ENCODE results near the gene THBS3.
"Not testable (repeated sequence)": the region's sequence is repeated elsewhere in the genome, so short reads cannot be mapped to it uniquely, and the experiment has no call there.

THBS3 gene

DNA sequence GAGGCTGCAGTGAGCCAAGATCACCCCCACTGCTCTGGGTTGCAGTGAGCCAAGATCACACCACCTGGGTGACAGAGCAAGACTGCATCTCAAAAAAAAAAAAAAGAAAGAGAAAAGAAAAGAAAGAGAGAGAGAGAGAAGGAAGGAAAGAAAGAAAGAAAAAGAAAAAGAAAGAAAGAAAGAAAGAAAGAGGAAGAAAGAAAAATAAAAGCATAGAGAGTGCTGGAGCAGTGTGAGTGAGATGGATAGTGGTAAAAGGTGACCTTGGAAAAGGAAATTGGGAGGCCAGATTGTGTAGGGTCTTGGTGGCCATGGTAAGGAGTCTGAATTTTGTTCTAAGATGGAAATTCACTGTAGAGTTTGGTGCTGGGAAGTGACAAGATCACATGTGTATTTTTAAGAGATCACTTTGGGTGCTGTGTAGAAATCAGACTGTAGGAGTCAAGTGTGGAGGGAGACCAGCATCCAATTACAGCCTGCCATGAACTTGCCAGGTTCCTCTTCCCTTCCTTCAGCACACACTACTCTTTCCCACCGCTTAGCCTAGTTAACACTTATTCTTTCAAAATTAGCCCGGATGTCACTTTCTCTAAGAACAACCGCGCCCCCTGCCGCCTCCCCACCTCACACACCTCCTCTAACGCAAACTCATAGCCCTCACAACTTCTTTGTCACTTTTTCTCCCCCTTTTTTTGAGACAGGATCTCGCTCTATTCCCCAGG is 18.7 kb upstream of the THBS3 start:
- no peaks in the 10 kb centered on the region for H3K27me3 ChIP-seq (ENCODE audit: low read depth)
- in situ Hi-C loops (cut with MboI; ENCODE audit: low sequenced_read_pairs), result no loop called here
- peak overlapping the region; percentile 46 for H3K4me3 ChIP-seq
- peak; percentile 85 to 86 for DNase-seq (ENCODE audit: low spot score in 2 of 2)
- no peaks in the 10 kb centered on the region for H3K9me3 ChIP-seq
- H3K4me1 ChIP-seq, result peaks cover 10% of the 10 kb centered on the region
- peaks cover 8% of the 10 kb centered on the region for H3K36me3 ChIP-seq (replicated peaks)

DNA sequence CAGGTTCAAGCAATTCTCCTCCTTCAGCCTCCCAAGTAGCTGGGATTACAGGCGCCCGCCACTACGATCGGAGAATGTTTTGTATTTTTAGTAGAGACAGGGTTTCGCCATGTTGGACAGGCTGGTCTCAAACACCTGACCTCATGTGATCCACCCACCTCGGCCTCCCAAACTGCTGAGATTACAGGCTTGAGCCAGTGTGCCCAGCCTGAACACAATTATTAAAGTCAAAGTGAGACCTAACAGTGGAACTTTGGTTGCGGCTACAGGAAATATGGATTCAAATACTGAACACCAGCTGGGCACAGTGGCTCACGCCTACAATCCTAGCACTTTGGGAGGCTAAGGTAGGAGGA is 17.7 kb upstream of the THBS3 start:
- H3K4me3 ChIP-seq; H3K4me1 ChIP-seq; in situ Hi-C loops (cut with MboI; ENCODE audit: low sequenced_read_pairs); H3K9me3 ChIP-seq; H3K27me3 ChIP-seq (ENCODE audit: low read depth); H3K36me3 ChIP-seq (replicated peaks); DNase-seq (ENCODE audit: low spot score in 2 of 2): not testable (repeated sequence)

DNA sequence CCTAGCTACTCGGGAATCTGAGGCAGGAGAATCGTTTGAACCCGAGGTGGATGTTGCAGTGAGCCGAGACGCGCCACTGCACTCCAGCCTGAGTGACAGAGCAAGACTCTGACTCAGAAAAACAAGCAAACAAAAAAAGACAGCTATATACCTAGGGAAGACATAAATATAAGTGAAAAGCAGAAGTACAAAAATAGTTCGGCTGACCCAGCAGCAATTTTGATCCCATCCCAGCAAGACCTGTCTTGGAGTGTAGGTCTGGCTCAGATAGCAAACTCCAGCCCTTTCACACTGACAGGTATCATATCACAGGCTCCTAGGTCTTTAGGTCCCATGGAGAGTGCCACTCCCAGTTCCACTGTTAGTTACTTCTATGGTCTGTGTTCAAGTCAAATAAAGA is 15.3 kb upstream of the THBS3 start:
- in situ Hi-C loops (cut with MboI; ENCODE audit: low sequenced_read_pairs), result no loop called here
- Histone ChIP-seq H3K9me3 (no peaks in the 10 kb centered on the region), H3K27me3 (ENCODE audit: low read depth) (no peaks in the 10 kb centered on the region), H3K36me3 (replicated peaks) (peaks cover 8% of the 10 kb centered on the region), H3K4me3 (no peak overlapping the region), H3K4me1 (peaks cover 8% of the 10 kb centered on the region)
- DNase-seq (ENCODE audit: low spot score in 2 of 2), result no peak

DNA sequence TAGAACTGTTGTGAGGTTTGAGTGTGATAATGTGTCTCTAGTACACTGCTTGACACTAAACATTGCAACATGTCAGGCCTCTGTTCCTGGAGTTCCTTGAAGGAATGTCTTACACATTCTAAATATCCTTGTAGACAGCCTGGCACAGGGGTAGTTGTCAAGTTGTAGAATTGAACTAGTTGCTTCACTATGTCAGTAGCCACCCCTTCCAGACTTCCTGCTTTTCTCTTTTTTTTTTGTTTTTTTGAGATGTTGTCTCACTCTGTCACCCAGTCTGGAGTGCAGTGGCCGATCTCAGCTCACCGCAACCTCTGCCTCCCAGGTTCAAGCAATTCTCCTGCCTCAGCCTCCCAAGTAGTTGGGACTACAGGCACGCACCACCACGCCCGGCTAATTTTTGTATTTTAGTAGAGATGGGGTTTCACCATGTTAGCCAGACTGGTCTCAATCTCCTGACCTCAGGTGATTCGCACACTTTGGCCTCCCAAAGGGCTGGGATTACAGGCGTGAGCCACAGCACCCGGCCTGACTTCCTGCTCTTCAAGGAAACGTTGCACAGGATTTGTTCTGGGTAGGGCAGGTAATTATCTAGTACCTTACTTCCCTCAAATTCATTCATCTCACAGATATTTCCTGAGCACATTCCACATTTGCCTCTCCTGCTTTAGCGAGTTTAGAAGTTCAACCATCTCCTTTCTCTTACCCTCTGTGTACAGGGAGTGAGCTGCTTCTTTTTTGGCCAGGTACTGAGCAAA is 12.7 kb upstream of the THBS3 start:
- in situ Hi-C loops (cut with MboI; ENCODE audit: low sequenced_read_pairs), result not testable (repeated sequence)

DNA sequence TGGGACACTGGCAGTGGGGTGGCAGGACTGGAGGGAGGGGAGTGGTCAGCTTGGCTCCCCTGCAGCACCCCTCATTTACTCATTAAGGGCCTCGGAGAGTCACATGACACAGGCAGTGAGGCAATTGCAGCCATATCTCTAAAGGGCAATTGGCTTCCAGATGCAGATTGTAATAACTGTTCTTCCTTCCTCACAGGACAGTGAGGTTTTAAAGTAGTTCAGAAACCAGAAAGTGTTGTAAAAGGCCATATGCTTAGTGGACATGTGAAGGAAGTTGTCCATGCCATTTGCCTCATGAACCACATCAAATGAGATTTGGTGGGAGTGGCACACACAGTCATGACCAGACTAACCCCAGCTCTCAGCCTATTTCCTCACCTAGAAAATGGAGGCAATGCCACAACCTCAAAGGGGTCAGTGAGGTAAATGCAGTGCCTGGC is 11.9 kb upstream of the THBS3 start:
- Histone ChIP-seq H3K36me3 (replicated peaks) (peaks cover 4% of the 10 kb centered on the region; the same call in 1 of the 2 replicates), H3K27me3 (ENCODE audit: low read depth) (no peaks in the 10 kb centered on the region), H3K9me3 (no peaks in the 10 kb centered on the region), H3K4me1 (no peaks in the 10 kb centered on the region), H3K4me3 (no peak overlapping the region)
- in situ Hi-C loops (cut with MboI; ENCODE audit: low sequenced_read_pairs), result no loop called here
- DNase-seq (ENCODE audit: low spot score in 2 of 2), result no peak

More for the DNA sequence above, 12.7 kb upstream of the THBS3 start:
- not testable (repeated sequence) for H3K9me3 ChIP-seq; DNase-seq (ENCODE audit: low spot score in 2 of 2); H3K36me3 ChIP-seq (replicated peaks); H3K4me3 ChIP-seq; H3K4me1 ChIP-seq; H3K27me3 ChIP-seq (ENCODE audit: low read depth)

GRCh38 chr1:155218854-155219591 is 11.3 kb upstream of the THBS3 start:
- no peaks in the 10 kb centered on the region for H3K27me3 ChIP-seq (ENCODE audit: low read depth)
- no peaks in the 10 kb centered on the region for H3K9me3 ChIP-seq
- no peak overlapping the region for H3K4me3 ChIP-seq
- peaks cover 3% of the 10 kb centered on the region; the same call in 1 of the 2 replicates for H3K36me3 ChIP-seq (replicated peaks)
- H3K4me1 ChIP-seq, result no peaks in the 10 kb centered on the region
- DNase-seq (ENCODE audit: low spot score in 2 of 2), result peak in 1 of 2 experiments; percentile 61
- in situ Hi-C loops (cut with MboI; ENCODE audit: low sequenced_read_pairs), result no loop called here

DNA sequence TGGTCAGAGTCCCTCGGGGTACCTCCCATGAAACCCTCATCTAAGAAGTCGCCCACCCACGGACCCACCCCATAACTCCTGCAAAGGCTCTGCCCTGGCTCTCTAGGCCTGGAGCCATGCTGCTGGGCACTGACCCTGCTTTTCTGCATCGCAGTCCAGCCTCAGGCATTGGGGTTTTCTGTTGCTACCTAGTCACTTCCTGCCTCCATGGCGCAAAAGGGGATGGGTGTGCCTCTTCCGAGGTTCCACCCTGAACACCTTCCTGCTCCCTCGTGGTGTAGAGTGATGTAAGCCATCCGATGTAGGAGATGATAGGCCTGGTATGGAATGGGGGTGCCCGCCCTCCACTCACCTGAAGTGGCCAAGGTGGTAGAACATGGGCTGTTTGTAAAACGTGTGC is 7.0 kb upstream of the THBS3 start:
- H3K36me3 ChIP-seq (replicated peaks); H3K27me3 ChIP-seq (ENCODE audit: low read depth); H3K4me3 ChIP-seq; H3K4me1 ChIP-seq; DNase-seq (ENCODE audit: low spot score in 2 of 2); H3K9me3 ChIP-seq; in situ Hi-C loops (cut with MboI; ENCODE audit: low sequenced_read_pairs): not testable (repeated sequence)

GRCh38 chr1:155212051-155212440 is 4.3 kb upstream of the THBS3 start:
- DNase-seq (ENCODE audit: low spot score in 2 of 2); in situ Hi-C loops (cut with MboI; ENCODE audit: low sequenced_read_pairs); H3K4me3 ChIP-seq; H3K36me3 ChIP-seq (replicated peaks); H3K27me3 ChIP-seq (ENCODE audit: low read depth); H3K9me3 ChIP-seq: not testable (repeated sequence)
- H3K4me1 ChIP-seq, result peaks cover 19% of the 10 kb centered on the region

DNA sequence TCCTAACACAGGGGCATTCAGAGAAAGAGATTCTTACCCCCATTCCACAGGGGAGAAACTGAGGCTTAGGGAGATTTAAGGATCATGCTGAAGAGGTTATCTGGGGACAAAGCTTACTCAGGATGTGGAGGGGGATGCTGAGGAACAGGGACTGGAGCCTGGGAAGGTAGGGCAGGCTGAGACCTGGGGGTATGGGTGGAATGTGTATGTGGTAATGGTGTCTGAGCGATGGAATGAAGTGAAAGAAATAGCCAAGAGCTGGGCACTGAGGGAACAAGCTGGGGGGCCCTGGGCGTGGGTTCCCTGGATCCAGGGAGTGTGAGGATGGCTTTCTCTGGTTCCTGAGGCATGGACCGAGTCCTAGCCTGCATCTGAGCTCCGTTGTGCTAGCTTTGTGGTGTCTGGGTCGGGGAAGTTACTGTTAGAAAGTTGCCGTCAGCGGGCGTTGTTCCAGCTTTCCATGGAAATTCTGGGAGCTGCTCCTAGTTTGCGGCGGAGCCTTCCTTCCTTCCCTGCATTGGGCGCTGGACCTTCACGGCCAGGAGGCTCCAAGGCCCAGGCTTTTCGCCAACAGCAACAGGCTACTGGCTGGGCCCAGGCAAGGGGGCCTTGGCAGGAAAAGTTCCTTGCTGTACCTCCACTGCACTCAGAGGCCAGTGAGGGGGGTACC is 3.8 kb upstream of the THBS3 start:
- H3K27me3 ChIP-seq (ENCODE audit: low read depth); H3K9me3 ChIP-seq; in situ Hi-C loops (cut with MboI; ENCODE audit: low sequenced_read_pairs); H3K36me3 ChIP-seq (replicated peaks); DNase-seq (ENCODE audit: low spot score in 2 of 2); H3K4me3 ChIP-seq: not testable (repeated sequence)
- peaks cover 21% of the 10 kb centered on the region for H3K4me1 ChIP-seq

DNA sequence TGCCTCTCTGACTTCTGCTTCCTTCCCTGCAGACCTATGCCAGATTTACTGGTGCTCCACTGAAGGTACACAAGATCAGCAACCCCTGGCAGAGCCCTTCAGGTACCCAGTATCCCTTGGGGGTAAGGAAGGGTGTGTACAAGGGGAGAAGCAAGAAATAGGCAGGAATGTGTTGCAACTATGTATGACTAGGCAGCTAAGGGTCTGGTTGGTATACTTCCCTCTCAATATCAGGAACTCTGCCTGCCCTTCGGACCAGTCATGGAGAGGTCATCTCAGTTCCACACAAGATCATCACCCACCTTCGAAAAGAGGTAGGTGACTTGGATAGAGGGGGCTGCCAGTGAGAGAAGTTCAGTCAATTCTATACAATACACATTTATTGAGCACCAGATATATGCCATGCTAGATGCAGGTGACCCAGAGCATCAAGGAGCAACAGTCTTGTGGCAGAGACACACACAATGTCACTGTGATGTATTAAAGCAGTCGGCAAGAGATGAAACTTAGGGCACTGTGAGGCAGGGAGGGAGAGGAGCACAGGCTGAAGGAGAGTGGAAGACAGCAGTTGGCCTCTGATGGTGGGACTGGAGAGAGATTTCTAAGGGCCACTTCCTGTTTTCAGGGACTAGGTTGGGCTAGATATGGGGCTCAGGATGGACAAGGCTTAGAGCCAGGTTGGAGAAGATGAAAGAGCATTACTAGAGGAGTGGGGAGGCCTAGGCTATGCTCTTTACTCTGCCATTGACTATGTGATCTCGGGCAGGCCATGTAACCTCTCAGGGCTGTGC is 2.8 kb upstream of the THBS3 start:
- H3K4me3 ChIP-seq, result no peak overlapping the region
- no peaks in the 10 kb centered on the region for H3K27me3 ChIP-seq (ENCODE audit: low read depth)
- H3K36me3 ChIP-seq (replicated peaks), result no peaks in the 10 kb centered on the region
- no peak for DNase-seq (ENCODE audit: low spot score in 2 of 2)
- in situ Hi-C loops (cut with MboI; ENCODE audit: low sequenced_read_pairs), result no loop called here
- peaks cover 21% of the 10 kb centered on the region for H3K4me1 ChIP-seq
- no peaks in the 10 kb centered on the region for H3K9me3 ChIP-seq

- Histone ChIP-seq H3K9me3 (no peaks in the 10 kb centered on the region), H3K36me3 (replicated peaks) (no peaks in the 10 kb centered on the region; the same call in 1 of the 2 replicates), H3K27me3 (ENCODE audit: low read depth) (no peaks in the 10 kb centered on the region), H3K4me3 (peak overlapping the region; percentile 88), H3K4me1 (peaks cover 21% of the 10 kb centered on the region)
- no peak for DNase-seq (ENCODE audit: low spot score in 2 of 2)
- in situ Hi-C loops (cut with MboI; ENCODE audit: low sequenced_read_pairs), result no loop called here
Observed at GRCh38 chr1:155209312-155209721, 1.6 kb upstream of the THBS3 start.

DNA sequence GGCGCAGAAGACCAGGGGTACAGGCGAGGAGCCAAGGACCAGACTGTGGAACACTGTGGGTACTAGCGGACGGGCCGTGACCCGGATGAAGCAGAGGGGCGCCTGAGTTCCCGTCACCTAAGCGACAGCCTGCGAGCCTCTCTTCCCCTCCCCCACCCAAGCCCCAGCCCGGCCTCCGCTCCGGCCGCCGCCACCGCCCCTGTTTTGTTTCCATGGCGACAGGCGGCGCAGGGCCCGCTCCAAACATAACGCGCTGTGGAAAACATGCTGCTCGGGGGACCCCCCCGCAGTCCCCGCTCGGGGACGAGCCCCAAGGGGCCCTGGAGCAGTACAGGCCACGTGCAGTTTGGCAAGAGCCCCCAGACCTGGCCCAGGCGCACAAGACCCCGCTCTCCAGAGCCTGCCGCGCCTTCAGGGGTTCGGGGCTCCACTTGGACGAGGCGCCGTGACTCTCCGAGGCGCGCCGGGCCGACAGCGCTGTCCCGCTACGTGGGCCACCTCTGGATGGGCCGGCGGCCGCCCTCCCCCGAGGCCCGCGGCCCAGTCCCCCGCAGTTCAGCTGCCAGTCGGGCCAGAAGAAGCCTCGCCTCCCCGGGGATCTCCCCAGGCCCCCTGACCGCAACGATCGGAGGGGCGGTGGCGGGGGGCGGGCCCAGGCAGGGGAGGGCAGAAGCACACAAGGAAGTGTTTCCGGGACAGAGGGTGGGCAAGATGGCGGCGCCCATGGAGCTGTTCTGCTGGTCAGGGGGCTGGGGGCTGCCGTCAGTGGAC is 1.0 kb upstream of the THBS3 start, which contains the start of gene MTX1:
Gene MTX1, plus strand, starts transcription at position 155 of the 771 bp plus-strand sequence. Its CDS starts 110 bp downstream, at position 265.
- Histone ChIP-seq H3K9me3 (no peaks in the 10 kb centered on the region), H3K36me3 (replicated peaks) (peaks cover 5% of the 10 kb centered on the region; the same call in 1 of the 2 replicates), H3K4me3 (peak within 1 kb of the TSS; percentile 88), H3K27me3 (ENCODE audit: low read depth) (no peaks in the 10 kb centered on the region), H3K4me1 (peaks cover 21% of the 10 kb centered on the region)
- in situ Hi-C loops (cut with MboI; ENCODE audit: low sequenced_read_pairs), result no loop called here
- peak; percentile 78 to 94 for DNase-seq (ENCODE audit: low spot score in 2 of 2)

Data from HAP-1 (cell line).